A549 (cell line): ENCODE measurements around the gene ATXN2.

Source experiments
- CTCF ChIP-seq: fragments of >200 bp; sonication (Bioruptor Twin); formaldehyde crosslinking; IDR thresholded peaks from 3 replicates; pipeline ENCODE4 v1.5.1; 2016
- E2F6 ChIP-seq: IDR thresholded peaks from 2 replicates; pipeline ENCODE4 v1.6.1; 2012; ENCODE audit warnings: low read depth, borderline replicate concordance
- JUN ChIP-seq, 2 experiments: fragments of >200 bp; sonication (Bioruptor Twin); formaldehyde crosslinking; IDR thresholded peaks; 2 replicates in 1 of 2; 3 replicates in 1 of 2; pipeline ENCODE4 v1.6.1; 2016 to 2017
- NFE2L2 ChIP-seq: fragments of 150-350 bp; conservative IDR thresholded peaks from 2 replicates; pipeline ENCODE4 v1.6.1; 2014; ENCODE audit warnings: low read length
- POLR2A ChIP-seq: IDR thresholded peaks from 2 replicates; pipeline ENCODE4 v1.6.1; 2012; ENCODE audit warnings: mild to moderate bottlenecking, low read length
- RFX5 ChIP-seq: fragments of 450-650 bp; IDR thresholded peaks from 2 replicates; pipeline ENCODE4 v1.7.1; 2014; ENCODE audit warnings: antibody characterized with exemption, mild to moderate bottlenecking, moderate library complexity
- RNF2 ChIP-seq: fragments of 200-600 bp; sonication (generic); IDR thresholded peaks from 2 replicates; pipeline ENCODE4 v1.6.1; 2016; ENCODE audit warnings: low read depth, mild to moderate bottlenecking, antibody characterized with exemption, moderate library complexity, borderline replicate concordance
- SMC3 ChIP-seq: fragments of >200 bp; sonication (Bioruptor Twin); formaldehyde crosslinking; IDR thresholded peaks from 3 replicates; pipeline ENCODE4 v1.6.1; 2018; ENCODE audit warnings: inconsistent platforms
- SREBF2 ChIP-seq: fragments of 450-650 bp; IDR thresholded peaks from 2 replicates; pipeline ENCODE4 v1.6.1; 2014; ENCODE audit warnings: mild to moderate bottlenecking, moderate library complexity
- ZNF302 ChIP-seq: fragments of 250-450 bp; sonication (Bioruptor Pico); IDR thresholded peaks from 2 replicates; pipeline ENCODE4 v1.9.0; 2021; ENCODE audit warnings: inconsistent platforms, mild to moderate bottlenecking, moderate library complexity

GRCh38 chr12:111600205-111600642, 1.1 kb upstream of the ATXN2 start:
- TF ChIP-seq CTCF, result no peak
- TF ChIP-seq ZNF302 (CRISPR knock-in tag), result no peak
- no peak for TF ChIP-seq RFX5
- TF ChIP-seq SMC3, result no peak
- no peak; a peak in 1 of 5 replicates for TF ChIP-seq JUN (IDR thresholded peaks at IDR 0.05)
- no peak for TF ChIP-seq RNF2
- TF ChIP-seq POLR2A, result no peak
- no peak for TF ChIP-seq NFE2L2
- TF ChIP-seq E2F6, result no peak
- no peak for TF ChIP-seq SREBF2
